ENCODE data around the gene CNTNAP2. TPM values are rescaled to one million over a fixed set of nuclear protein-coding genes. Genes with fewer than 3 reads are reported as not detected.

The CNTNAP2 gene
- total and polyA plus RNA-seq, 2 of the 4 experiments (the other 2 are of a cell fraction), result not detected

GRCh38 chr7:148127374-148127773 lies 2010.8 kb downstream of the CNTNAP2 start:
- H3K14ac ChIP-seq (replicated peaks; ENCODE audit: low read depth, low read length), result no peak overlapping the region
- H4K5ac ChIP-seq (ENCODE audit: low read depth, low read length), result no peak overlapping the region
- no peak overlapping the region for H2AK9ac ChIP-seq (replicated peaks; ENCODE audit: low read depth, low read length, poor library complexity)
- no peak overlapping the region for H3K9ac ChIP-seq (ENCODE audit: low read depth, low read length)
- H2AFZ ChIP-seq (replicated peaks; ENCODE audit: low read length, poor library complexity), result no peak overlapping the region
- H4K91ac ChIP-seq (ENCODE audit: insufficient read depth, low read depth, low read length), result no peak overlapping the region
- H3K4me2 ChIP-seq (ENCODE audit: low read depth, low read length), result no peak overlapping the region
- ChIA-PET CTCF (no interaction called here), POLR2A (ENCODE audit: unreplicated experiment) (no interaction called here)
- no peaks in the 10 kb centered on the region for H3K9me1 ChIP-seq (ENCODE audit: insufficient read depth, low read length)
- WGBS, 2 experiments (ENCODE audit: extremely low coverage in 2 of 2, insufficient read length in 1 of 2), result no CpG with 5 or more reads among the region's 1 CpG
- no peak overlapping the region for H3K56ac ChIP-seq (ENCODE audit: extremely low read depth, insufficient read depth, low read length)
- no peak overlapping the region for H3K23ac ChIP-seq (ENCODE audit: low read depth, low read length)
- H2BK120ac ChIP-seq (ENCODE audit: low read depth, low read length), result no peak overlapping the region
- intact Hi-C loops (cut with micrococcal nuclease), result no loop called here
- H2BK20ac ChIP-seq (ENCODE audit: low read depth, low read length), result no peak overlapping the region
- no peaks in the 10 kb centered on the region for H3K4me1 ChIP-seq (ENCODE audit: control insufficient read depth, insufficient read depth, low read length)
- no peaks in the 10 kb centered on the region for H4K20me1 ChIP-seq (ENCODE audit: insufficient read depth, low read length)
- no peak overlapping the region for H3K4me3 ChIP-seq (ENCODE audit: insufficient read depth, low read depth, low read length)
- H3K36me3 ChIP-seq (ENCODE audit: control insufficient read depth, insufficient read depth, low read length), result no peaks in the 10 kb centered on the region
- H3K79me1 ChIP-seq (ENCODE audit: low read depth in 1 of 2, low read length in 2 of 2), result no peaks in the 10 kb centered on the region
- H3K9me3 ChIP-seq (ENCODE audit: control insufficient read depth, insufficient read depth, low read length), result peaks cover 16% of the 10 kb centered on the region
- no peak for TF ChIP-seq CHD1 (IDR thresholded peaks at IDR 0.05; ENCODE audit: low read depth, low read length)
- no peak for TF ChIP-seq RCOR1 (IDR thresholded peaks at IDR 0.05; ENCODE audit: insufficient replicate concordance, low read length)
- TF ChIP-seq MAFK (IDR thresholded peaks at IDR 0.05; ENCODE audit: low read depth, low read length), result no peak
- no peak for TF ChIP-seq BHLHE40 (IDR thresholded peaks at IDR 0.05; ENCODE audit: low read depth, low read length)
- no peak for TF ChIP-seq CEBPB (IDR thresholded peaks at IDR 0.05; ENCODE audit: low read depth, low read length)
- TF ChIP-seq USF2 (IDR thresholded peaks at IDR 0.05; ENCODE audit: low read depth, low read length), result no peak
- no peak for TF ChIP-seq RAD21 (IDR thresholded peaks at IDR 0.05; ENCODE audit: low read length)
- TF ChIP-seq SMC3 (IDR thresholded peaks at IDR 0.05; ENCODE audit: low read depth, low read length), result no peak
- no peak for TF ChIP-seq RFX5 (IDR thresholded peaks at IDR 0.05; ENCODE audit: low read depth, low read length)
- TF ChIP-seq CTCF (conservative IDR thresholded peaks at IDR 0.05; ENCODE audit: low read depth, low read length), result no peak
- TF ChIP-seq ELK1 (IDR thresholded peaks at IDR 0.05; ENCODE audit: borderline replicate concordance, low read depth, low read length), result no peak
- no peak for TF ChIP-seq POLR2A (IDR thresholded peaks at IDR 0.05; ENCODE audit: low read depth, low read length)
- H4K8ac ChIP-seq (ENCODE audit: low read depth in 2 of 2, low read length in 2 of 2), result no peak overlapping the region
- no peak overlapping the region for H2BK5ac ChIP-seq (ENCODE audit: low read depth, low read length, poor library complexity, severe bottlenecking)
- no peak for ATAC-seq (ENCODE audit: low read depth)
- no peak overlapping the region for H2AK5ac ChIP-seq (ENCODE audit: low read depth, low read length)
- in situ Hi-C loops (cut with MboI; ENCODE audit: low sequenced_read_pairs), result no loop called here
- no peak overlapping the region for H2BK15ac ChIP-seq (ENCODE audit: low read depth, low read length)
- no peak overlapping the region for H3K18ac ChIP-seq (ENCODE audit: low read depth, low read length)
- dilution Hi-C loops (cut with HindIII; ENCODE audit: low sequenced_read_pairs, unreplicated experiment), result no loop called here
- H3K27ac ChIP-seq (ENCODE audit: insufficient read depth, low read length), result no peak overlapping the region
- DNase-seq, result no peak
- no peaks in the 10 kb centered on the region for H3K27me3 ChIP-seq (ENCODE audit: control insufficient read depth, insufficient read depth, low read length)
- BruUV-seq (replicated peaks), result no TSS peak
- no peak overlapping the region for H3K4ac ChIP-seq (ENCODE audit: low read depth, low read length)
